UCSD-AML1 (cell line): Measurements from ENCODE around the gene HES6.

Experiments used
- DNase-seq: peaks from one replicate; lab custom pipeline; 2025; ENCODE audit not compliant: unreplicated experiment; lab: John Stamatoyannopoulos, UW

HES6 gene

GRCh38 chr2:238239863-238240756, at the start of gene HES6:
TSS of gene HES6 (minus strand) at chr2:238240038. CDS start at chr2:238239905, 133 bp downstream.
- DNase-seq: peak; percentile 89

GRCh38 chr2:238289574-238289973, 49.7 kb upstream of the HES6 start:
- no peak for DNase-seq

GRCh38 chr2:238288650-238289573, 49.1 kb upstream of the HES6 start:
- DNase-seq: peak; percentile 98

GRCh38 chr2:238287737-238288649, 48.2 kb upstream of the HES6 start, which contains the start of gene PER2:
TSS of gene PER2 (minus strand) at chr2:238288610. CDS start at chr2:238277936, 10,674 bp downstream.
- DNase-seq: peak; percentile 40

- DNase-seq: no peak
These were observed 47.3 kb upstream of the HES6 start for GRCh38 chr2:238286987-238287736.

- no peak for DNase-seq
These were observed 46.7 kb upstream of the HES6 start for GRCh38 chr2:238286551-238286950.

GRCh38 chr2:238286095-238286494, 46.3 kb upstream of the HES6 start:
- DNase-seq: no peak

- DNase-seq: no peak
These were observed 45.8 kb upstream of the HES6 start for GRCh38 chr2:238285653-238286082.

- DNase-seq: no peak
These were observed 45.1 kb upstream of the HES6 start for GRCh38 chr2:238284802-238285515.

GRCh38 chr2:238282861-238283738, 43.3 kb upstream of the HES6 start:
- DNase-seq: no peak

GRCh38 chr2:238281826-238282480, 42.1 kb upstream of the HES6 start:
- DNase-seq: no peak

GRCh38 chr2:238280083-238280825, 40.4 kb upstream of the HES6 start:
- no peak for DNase-seq

- no peak for DNase-seq
These were observed 39.5 kb upstream of the HES6 start for GRCh38 chr2:238279324-238279682.

GRCh38 chr2:238278626-238279323, 38.9 kb upstream of the HES6 start:
- DNase-seq: no peak

- DNase-seq: no peak
These were observed 37.9 kb upstream of the HES6 start for GRCh38 chr2:238277695-238278094.

GRCh38 chr2:238274152-238274865, 34.5 kb upstream of the HES6 start:
- no peak for DNase-seq
